Endometrial microvascular endothelial cells (primary cell): ENCODE measurements around the gene SAMD11. TPM values are rescaled to one million over a fixed set of nuclear protein-coding genes. Genes with fewer than 3 reads are reported as not detected.

Experiments
- in situ Hi-C: cut with HindIII; loops from 2 replicates; pipeline ENCODE4 v1.10.0; 2017; ENCODE audit warnings: low sequenced_read_pairs, low pct_unique_long_range_greater_than_20kb; ENCODE audit errors: inconsistent ontology term
- total RNA-seq: library from RNA; depleted of rRNA; stranded (reverse); fragments of >200 nt; gene quantifications from one replicate; pipeline ENCODE4 v1.2.3, GENCODE V29; 2015; ENCODE audit errors: inconsistent ontology term

SAMD11 gene
- total RNA-seq, 1 donor from 2014 or later = 0.19 TPM

DNA sequence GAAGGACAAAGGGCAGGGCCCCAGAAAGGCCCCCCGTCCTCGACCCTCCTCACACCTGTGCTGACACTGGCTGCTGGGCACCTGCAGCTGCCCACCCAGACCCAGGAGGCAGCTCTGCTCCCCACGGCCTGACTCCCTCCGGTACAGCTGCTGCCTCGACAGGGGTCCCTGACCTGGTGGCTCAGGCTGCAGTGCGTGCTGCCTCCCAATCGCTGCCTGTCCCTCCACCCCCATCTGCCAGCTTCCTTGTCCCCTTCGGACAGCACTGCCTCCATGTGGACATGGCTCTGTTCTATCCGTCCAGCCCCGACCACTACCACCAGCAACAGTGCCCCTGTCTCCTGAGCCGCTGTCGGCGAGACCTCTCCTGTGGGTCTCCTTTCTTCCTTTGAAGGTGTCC, 31.2 kb downstream of the SAMD11 start:
- in situ Hi-C loops = no loop called here

DNA sequence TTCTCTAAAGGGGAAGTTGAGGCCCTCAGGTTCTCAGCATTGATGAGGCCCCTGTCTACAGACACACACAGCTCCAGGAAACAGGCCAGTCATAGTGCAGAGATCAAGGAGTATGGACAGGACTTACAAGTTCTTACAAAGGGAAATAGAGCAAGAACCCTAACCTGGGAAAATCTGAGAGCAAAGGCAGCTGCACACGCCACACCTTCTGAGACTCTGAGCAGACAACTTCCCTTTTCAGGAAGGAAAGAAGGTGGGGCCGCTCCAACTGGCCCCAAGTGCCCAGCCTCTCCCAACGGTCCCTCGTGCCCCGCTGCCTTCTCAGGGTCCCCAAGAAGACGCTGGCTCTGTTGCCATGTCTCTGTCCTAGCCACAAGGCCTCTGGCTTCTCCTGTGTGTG, 31.8 kb downstream of the SAMD11 start:
- in situ Hi-C loops = no loop called here

DNA sequence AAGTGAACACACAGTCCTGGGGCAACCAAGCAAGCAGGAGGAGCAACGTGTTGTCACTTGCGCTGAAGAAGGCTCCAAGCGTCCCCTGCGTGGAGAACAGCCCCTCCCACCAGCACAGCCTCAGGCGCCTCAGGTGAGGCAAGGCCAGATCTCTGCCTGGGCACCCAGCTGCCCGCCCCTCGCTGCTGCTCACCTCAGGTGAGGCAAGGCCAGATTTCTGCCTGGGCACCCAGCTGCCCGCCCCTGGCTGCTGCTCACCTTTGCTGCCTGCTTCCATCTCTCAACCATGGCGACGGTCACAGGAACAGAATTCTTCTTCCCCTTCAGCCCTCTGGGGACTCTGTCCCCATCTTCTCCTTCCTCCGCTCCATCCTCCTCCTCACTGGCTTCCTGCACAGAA, 32.9 kb downstream of the SAMD11 start:
- in situ Hi-C loops = no loop called here

DNA sequence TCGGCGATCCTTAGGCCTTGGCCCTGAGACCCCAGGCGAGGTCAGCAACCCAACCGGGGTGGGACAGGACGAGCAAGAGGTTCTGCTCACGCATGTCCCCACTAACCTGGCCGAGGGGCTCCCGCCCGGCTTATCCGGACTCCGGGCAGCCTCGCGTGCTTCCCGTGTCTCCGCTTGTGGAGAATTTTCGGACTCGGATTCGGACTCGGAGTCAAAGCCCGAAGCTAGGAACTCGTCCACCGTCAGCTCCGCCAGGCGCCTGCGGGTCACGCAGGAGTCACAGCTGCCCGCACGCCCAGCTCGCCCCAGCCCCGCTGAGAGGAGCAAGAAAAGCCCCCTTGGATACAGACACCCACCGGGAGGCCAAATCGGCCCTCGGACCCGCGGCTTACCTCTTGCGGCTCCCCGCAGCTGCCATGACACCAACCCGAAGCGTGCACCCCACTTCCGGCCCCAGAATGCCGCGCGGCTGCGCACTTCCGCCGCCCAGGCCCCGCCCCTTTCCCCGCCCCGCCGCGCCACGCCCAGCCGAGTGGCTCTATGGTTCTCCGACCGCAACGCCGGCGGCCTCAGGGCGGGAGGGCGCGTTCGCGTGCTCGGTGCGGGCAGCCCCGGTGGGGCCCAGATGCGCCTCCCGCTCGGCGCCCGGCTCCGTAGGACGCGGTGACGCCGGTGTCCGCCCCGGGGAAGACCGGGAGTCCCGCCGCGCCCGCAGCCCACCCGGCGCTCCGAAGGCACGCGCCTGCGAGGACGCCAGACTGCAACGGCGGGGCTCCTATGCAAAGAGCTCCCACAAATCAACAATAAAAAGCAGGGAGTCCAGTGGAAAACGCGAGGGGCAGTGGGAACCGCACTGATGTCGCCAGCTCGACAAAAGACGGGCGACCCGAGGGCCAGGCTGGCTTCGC, 35.4 kb downstream of the SAMD11 start, which contains the start of gene NOC2L:
Gene NOC2L, minus strand, starts transcription at position 434 of the 908 bp plus-strand sequence. Its CDS starts 16 bp downstream, at position 418.
- in situ Hi-C loops = no loop called here

DNA sequence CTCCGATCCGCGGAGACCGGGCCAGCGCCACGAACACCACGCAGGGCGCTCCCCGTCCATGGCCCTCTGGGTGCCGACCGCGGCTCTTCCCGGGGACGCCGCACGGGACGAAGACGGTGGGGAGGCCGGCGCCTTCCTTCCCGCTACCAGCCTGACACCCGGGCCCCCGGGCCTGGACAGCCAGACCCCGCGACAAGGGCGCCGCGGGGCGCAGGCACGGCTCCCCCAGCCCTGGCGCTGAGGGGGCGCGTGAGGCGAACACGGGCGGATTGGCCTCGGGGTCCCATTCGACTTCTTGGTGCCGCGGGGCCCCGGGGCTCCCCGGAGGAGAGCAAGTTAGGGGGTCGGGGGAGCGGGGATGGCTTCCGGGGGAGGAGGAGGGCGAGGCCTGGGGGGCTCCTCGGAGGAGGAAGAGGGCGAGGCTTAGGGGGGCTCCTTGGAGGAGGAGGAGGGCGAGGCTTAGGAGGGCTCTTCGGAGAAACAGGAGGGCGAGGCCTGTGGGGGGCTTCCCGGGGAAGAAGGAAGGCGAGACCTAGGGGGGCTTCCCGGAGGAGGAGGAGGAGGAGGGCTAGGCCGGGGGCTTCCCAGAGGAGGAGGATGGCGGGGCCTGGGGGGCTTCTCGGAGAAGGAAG, 36.1 kb downstream of the SAMD11 start:
- in situ Hi-C loops = no loop called here

DNA sequence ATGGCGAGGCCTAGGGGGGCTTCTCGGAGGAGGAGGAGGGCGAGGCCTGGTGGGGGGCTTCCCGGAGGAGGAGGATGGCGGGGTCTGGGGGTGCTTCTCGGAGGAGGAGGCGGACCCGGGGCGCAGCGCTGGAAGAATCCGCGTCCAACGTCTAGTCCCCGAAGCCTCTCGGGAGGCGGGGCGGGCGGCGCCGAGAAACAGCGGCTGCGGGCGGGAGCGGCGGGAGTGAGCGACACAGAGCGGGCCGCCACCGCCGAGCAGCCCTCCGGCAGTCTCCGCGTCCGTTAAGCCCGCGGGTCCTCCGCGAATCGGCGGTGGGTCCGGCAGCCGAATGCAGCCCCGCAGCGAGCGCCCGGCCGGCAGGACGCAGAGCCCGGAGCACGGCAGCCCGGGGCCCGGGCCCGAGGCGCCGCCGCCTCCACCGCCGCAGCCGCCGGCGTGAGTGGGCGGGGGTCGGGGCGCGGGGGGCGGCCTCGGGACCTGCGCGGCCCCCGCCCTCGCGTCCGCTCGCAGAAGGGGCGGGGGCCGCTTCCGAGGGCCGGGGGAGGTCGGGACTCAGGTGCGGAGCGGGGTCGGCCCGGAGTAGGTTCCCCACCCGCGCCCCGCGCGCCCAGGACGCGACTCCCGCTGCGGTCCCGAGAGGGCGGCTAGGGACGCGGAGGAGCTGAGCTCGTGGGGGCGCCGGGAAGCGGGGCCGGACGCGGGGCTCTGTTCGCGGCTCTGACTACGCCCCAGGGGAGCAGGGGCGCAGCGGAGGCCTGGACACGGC, 36.8 kb downstream of the SAMD11 start, which contains the start of gene KLHL17:
Gene KLHL17, plus strand, starts transcription at position 222 of the 769 bp plus-strand sequence. Its CDS starts 110 bp downstream, at position 332.
- in situ Hi-C loops = no loop called here

DNA sequence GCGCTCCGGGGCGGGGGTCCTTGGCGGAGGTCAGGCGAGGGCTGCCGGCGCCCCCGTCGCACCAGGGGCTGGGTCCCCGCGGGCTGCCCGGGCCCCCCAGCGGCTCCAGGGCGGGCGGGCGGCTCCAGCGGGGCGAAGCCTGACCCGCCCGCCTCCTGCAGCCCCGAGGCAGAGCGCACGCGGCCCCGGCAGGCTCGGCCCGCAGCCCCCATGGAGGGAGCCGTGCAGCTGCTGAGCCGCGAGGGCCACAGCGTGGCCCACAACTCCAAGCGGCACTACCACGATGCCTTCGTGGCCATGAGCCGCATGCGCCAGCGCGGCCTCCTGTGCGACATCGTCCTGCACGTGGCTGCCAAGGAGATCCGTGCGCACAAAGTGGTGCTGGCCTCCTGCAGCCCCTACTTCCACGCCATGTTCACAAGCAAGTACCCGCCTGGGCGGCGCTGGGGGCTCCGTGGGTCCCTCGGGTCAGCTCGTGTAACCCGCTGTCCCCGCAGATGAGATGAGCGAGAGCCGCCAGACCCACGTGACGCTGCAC, 37.5 kb downstream of the SAMD11 start:
- in situ Hi-C loops = no loop called here

DNA sequence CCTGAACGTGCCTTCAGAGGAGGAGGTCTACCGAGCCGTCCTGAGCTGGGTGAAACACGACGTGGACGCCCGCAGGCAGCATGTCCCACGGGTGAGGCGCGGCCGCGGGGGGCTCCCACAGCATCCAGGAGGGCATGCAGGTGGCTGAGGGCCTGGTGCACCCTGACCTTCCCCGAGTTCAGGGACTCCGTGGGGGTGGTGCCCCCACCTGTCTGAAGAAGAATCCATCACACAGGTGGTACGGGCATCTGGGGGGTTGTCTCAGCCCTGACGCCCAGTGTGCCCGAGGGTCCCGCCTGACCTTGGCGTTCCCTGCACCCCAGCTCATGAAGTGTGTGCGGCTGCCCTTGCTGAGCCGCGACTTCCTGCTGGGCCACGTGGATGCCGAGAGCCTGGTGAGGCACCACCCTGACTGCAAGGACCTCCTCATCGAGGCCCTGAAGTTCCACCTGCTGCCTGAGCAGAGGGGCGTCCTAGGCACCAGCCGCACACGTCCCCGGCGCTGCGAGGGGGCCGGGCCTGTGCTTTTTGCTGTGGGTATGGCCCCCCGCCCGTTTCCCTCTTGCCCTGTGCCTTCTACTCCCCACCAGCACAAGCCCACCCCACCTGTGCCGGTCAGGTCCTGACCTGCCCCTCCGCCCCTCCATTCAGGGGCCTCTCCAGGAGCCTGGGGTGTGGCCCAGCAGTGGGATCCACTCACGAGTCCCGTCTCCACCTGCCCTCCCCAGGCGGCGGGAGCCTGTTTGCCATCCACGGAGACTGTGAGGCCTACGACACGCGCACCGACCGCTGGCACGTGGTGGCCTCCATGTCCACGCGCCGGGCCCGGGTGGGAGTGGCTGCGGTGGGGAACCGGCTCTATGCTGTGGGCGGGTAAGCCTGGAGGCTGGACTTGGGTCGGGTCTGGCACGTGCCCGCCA, 38.9 kb downstream of the SAMD11 start:
- in situ Hi-C loops = no loop called here

DNA sequence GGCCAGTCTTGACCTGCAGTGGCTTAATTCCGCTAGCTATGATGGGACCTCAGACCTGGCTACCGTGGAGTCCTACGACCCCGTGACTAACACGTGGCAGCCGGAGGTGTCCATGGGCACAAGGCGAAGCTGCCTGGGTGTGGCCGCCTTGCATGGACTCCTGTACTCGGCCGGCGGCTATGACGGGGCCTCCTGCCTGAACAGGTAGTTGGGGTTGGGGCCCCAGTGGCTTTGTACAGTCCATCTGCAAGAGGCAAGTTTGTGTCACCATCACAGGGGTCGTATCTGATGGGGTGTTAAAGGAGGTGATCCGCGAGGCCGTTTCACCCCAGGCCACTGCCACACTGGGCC, 39.6 kb downstream of the SAMD11 start:
- in situ Hi-C loops = no loop called here

DNA sequence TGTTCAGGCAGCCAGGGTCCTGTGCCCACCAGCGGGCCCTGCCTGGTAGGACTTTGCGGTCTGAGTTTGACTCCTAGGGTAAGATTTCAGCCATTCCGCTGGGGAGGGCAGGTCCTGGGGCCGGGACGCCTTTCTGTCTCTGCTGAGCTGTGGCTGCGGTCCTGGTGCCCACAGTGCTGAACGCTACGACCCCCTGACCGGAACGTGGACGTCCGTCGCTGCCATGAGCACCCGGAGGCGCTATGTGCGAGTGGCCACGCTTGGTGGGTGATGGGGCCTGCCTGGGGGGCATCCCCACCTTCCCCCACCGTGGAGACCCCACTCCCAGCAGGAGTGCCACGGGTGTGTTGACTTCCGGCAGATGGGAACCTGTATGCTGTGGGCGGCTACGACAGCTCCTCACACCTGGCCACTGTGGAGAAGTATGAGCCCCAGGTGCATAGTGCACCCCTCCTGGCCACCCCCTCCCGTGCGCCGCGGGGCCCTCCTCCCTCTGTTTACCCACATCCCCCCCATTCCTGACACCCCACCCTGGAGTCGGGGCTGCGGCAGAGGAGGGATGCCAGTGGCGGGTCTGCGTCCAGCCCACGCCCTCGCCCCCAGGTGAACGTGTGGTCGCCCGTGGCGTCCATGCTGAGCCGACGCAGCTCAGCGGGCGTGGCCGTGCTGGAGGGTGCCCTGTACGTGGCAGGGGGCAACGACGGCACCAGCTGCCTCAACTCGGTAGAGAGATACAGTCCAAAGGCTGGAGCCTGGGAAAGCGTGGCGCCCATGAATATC, 40.2 kb downstream of the SAMD11 start:
- in situ Hi-C loops = no loop called here

DNA sequence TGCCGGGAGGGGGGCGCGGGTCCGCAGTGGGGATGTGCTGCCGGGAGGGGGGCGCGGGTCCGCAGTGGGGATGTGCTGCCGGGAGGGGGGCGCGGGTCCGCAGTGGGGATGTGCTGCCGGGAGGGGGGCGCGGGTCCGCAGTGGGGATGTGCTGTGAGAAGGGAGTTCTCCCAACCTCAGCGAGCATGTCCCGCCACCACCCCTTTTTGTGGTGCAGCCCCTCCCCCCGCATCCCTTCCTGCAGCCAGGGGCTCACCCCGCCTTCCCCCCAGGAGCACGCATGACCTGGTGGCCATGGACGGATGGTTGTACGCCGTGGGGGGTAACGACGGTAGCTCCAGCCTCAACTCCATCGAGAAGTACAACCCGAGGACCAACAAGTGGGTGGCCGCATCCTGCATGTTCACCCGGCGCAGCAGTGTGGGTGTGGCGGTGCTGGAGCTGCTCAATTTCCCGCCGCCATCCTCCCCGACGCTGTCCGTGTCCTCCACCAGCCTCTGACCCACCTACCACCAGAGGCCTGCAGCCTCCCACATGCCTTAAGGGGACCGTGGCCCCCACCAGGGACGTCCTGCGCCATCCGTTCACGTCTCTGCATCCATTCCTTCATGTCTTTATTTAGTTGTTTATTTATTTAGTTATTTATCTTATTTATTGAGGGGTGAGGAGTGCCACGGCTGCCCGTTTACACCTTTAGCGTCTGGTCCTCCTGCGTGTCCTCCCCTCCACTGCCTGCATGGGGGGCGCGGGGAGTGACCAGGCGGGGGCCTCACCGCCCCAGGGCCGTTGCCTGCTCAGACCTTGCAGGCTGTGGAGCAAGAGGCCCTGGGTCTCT, 41.2 kb downstream of the SAMD11 start:
- in situ Hi-C loops = no loop called here

DNA sequence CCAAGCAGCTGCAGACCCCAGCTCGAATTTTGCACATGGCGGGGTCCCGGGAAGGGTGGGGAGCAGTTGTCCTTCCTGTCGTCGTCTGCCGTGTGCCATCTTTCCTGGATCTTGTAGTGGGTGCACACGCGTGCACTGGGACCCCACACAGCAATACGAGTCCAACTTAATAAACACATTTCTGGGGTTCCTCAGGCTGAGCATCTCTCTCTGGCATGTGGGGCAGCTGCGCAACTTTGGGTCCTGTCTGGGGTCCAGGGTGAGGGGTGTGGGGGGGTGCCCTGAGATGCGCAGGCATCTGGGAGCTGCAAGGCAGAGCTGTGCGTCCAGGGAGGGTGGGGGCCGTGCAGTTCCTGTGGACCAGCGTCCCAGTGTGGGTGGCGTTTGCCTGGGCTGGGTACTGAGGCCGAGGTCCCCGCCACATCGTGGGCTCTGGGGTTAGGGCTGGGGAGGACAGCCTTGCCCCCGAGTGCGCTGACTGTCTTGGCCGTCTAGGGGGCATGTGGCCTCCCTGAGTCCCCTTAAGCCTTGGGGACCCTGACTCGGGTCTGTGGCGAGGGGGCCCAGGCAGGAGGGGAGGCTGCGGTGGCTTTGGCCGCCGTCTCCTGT, 41.9 kb downstream of the SAMD11 start:
- in situ Hi-C loops = no loop called here

DNA sequence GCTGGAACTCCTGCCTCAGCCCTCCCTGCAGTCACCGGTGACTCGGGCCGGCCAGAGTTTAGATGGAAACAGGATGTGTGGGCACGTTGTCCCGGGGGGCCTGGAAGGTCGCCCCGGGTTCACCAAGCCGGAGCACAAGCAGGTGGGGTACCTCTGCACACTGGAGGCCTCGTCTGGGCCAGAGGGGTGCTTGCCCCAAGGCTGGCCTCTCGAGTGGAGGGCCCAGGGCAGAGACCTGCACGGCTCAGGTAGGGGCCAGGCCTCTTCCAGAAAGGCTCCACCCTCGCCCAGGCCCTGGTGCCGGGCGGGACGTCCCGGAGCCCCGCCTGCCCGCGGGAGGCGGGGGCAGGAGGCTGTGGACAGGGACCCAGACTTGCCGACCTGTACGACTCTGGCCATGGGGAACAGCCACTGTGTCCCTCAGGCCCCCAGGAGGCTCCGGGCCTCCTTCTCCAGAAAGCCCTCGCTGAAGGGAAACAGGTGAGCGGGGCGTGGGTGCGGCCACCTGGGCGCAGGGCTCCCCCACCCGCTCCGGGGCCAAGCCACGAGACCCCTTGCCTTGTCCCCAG, 42.5 kb downstream of the SAMD11 start, which contains the start of gene PLEKHN1:
Gene PLEKHN1, plus strand, starts transcription at position 348 of the 569 bp plus-strand sequence. Its CDS starts 50 bp downstream, at position 398.
- in situ Hi-C loops = no loop called here

DNA sequence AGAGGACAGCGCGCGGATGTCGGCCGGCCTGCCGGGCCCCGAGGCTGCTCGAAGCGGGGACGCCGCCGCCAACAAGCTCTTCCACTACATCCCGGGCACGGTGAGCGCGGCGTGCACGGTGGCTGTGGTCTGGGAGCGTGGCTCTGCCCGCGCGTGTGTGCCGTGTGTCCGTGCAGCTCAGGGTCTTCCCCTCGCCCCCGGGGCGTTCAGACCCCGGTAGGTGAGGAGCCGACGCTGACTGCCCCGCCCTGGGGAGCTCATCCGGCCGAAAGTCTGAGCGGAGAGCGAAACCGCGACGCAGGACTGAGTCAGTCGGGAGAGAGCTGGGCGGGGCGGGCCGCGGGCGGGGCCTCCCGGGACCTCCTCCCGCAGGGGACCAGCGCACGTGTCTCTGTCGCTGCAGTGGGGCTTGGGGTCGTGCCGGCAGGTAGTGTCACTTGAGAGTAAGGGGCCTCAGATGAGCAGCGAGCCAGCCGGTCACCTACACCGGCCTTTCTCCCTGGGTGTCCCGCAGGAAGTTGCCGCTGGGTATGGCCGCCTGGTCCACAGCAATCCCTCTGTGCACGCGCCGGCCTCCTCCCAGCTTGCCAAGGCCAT, 43.1 kb downstream of the SAMD11 start:
- in situ Hi-C loops = no loop called here

DNA sequence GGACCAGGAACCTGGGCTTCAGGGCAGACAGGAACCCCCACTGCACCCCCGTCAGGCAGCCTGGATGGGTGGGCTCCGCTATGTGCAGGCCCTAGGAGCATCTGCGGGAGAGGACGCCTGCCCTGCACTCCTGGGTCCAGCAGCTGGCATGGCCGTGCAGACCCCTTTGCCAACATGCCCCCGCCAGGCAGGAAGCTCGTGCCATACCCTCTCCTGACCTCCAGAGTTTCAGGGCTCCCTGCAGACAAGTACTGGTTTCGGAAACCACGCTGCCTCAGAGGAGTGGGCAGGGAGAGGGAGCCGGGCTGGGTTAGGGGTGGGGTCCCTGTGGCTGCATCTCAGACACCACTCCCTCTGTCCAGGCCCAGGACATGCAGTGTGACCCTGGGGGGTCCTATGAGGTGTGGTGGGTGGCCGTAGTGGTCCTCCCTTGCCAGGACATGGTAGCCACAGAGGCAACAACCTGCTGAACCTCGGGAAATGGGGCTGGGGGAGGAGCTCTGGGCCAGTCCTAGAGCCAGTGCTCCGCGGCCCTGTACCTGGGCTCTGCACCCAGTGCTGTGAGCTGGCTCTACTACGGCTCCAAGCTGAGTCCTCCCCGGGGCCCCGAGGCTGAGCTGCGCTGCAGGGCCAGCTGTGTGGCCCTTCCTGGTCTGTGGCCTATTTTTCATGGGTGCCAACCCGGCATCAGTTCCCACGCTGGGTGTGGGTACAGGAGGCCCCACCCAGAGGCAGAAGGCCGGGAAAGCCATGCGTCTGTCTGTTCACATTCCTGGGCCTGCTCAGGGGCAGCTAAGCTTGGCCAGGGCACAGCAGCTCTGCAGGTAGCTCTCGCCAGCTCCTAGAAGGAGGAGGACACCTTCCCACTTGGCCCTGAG, 44.0 kb downstream of the SAMD11 start:
- in situ Hi-C loops = no loop called here
